Sigmoid colon (tissue), 7 donors: ENCODE results near the gene GRIP1. TPM values are rescaled to one million over a fixed set of nuclear protein-coding genes. Genes with fewer than 3 reads are reported as not detected.

ENCODE experiments used
- DNase-seq: peaks from one replicate; pipeline ENCODE4 v3.0.0-alpha.2; 2019
- H3K27ac ChIP-seq, 4 donors: fragments of 200-600 bp; sonication (generic); one replicate each; pipeline ENCODE4 v1.5.1; 2016 to 2019; ENCODE audit warnings: mild to moderate bottlenecking in 1 of 4
- H3K27me3 ChIP-seq, 3 donors: fragments of 200-600 bp; sonication (generic); one replicate each; pipeline ENCODE4 v1.5.1; 2019; ENCODE audit warnings: mild to moderate bottlenecking in 1 of 3
- H3K36me3 ChIP-seq, 4 donors: fragments of 200-600 bp; sonication (generic); one replicate each; pipeline ENCODE4 v1.5.1; 2016 to 2019
- H3K4me1 ChIP-seq, 4 donors: fragments of 200-600 bp; sonication (generic); one replicate each; pipeline ENCODE4 v1.5.1; 2017 to 2019
- H3K4me3 ChIP-seq, 4 donors: fragments of 200-600 bp; sonication (generic); one replicate each; pipeline ENCODE4 v1.5.1; 2017 to 2019; ENCODE audit warnings: mild to moderate bottlenecking in 2 of 4, moderate library complexity in 1 of 4
- H3K9me3 ChIP-seq, 4 donors: fragments of 200-600 bp in 3 of 4; sonication (generic) in 3 of 4; one replicate each; pipeline versions ENCODE4 v1.5.1 to v1.6.1; 2013 to 2019
- EP300 ChIP-seq, 4 donors: sonication (generic); formaldehyde crosslinking; IDR thresholded peaks; one replicate each; pipeline ENCODE4 v1.6.1; 2017; ENCODE audit warnings: antibody characterized with exemption in 4 of 4
- POLR2A ChIP-seq, 2 donors: fragments of 450-650 bp; IDR thresholded peaks; one replicate each; pipeline ENCODE4 v1.6.1; 2016; ENCODE audit warnings: antibody characterized with exemption in 2 of 2, mild to moderate bottlenecking in 2 of 2, moderate library complexity in 2 of 2
- POLR2AphosphoS5 ChIP-seq, 4 donors: sonication (generic); formaldehyde crosslinking; IDR thresholded peaks; one replicate each; pipeline ENCODE4 v1.6.1; 2017; ENCODE audit warnings: antibody characterized with exemption in 4 of 4
- WGBS, 2 donors: extraction: QIAGEN DNeasy Blood & Tissue Kit; methylation state at CpG; one replicate each; pipeline ENCODE4 v1.1.7; 2013; 5-methylcytosine and 5-hydroxymethylcytosine counted together
- intact Hi-C: fragments of 100-400 bp; cut with DNase I; formaldehyde crosslinking; loops from one replicate; pipeline ENCODE4 v1.15.1; 2023
- polyA plus RNA-seq, 3 donors: library from polyadenylated mRNA; stranded (reverse); fragments of 200-250 nt; gene quantifications; one replicate each; pipeline ENCODE4 v1.2.3, GENCODE V29; 2013
- total RNA-seq, 4 donors: library from RNA; depleted of rRNA; stranded (reverse); fragments of >200 nt; gene quantifications; one replicate each; pipeline ENCODE4 v1.1.0, GENCODE V29; 2016
- TF ChIP-seq, protein P1 (sequence below), 4 experiments: fragments of 450-650 bp in 3 of 4; fragments of 200-600 bp in 1 of 4; IDR thresholded peaks; one replicate each; pipeline ENCODE4 v1.5.1; 2016 to 2019; ENCODE audit warnings: antibody characterized with exemption in 4 of 4, mild to moderate bottlenecking in 3 of 4, moderate library complexity in 2 of 4
- donor health status: healthy with polysubstance abuse.
- donor health status: Bipolar disorder and iron deficiency.
- donor health status: healthy.

The GRIP1 gene
- total and polyA plus RNA-seq, 7 donors, result 0.46 to 14.0 (median 6.3) TPM

DNA sequence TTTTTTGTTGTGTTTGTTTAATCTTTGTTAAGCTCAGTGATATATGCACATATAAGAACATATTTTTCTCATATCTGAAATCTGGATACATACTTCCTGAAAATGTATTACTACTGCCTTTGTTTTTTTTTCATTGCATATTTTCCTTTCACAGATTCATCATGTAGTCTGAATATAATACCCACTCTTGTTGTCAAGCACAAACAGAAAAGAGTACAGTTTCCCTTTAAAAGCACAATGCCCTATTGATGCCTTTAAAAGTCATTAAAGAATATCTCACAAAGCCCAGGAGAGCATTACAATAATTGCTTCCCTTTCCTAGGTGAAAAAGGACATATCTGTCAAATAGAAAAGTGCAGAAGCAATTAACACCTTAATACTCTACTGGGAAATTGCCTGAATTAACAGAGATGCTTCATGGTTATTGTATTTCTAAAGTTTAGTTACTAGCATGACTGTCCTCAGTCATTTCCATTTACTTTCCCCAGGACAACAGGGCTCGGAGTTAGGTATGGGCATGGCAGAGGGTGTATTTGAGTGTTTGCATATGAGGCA is 107.4 kb downstream of the GRIP1 start:
- 89 to 90% methylated on average over 1 of the region's 1 CpG for WGBS, 2 donors
- TF ChIP-seq POLR2A (IDR thresholded peaks at IDR 0.05) (no peak), EP300 (IDR thresholded peaks at IDR 0.05) (no peak), POLR2AphosphoS5 (IDR thresholded peaks at IDR 0.05) (no peak)
- TF ChIP-seq, protein P1, sequence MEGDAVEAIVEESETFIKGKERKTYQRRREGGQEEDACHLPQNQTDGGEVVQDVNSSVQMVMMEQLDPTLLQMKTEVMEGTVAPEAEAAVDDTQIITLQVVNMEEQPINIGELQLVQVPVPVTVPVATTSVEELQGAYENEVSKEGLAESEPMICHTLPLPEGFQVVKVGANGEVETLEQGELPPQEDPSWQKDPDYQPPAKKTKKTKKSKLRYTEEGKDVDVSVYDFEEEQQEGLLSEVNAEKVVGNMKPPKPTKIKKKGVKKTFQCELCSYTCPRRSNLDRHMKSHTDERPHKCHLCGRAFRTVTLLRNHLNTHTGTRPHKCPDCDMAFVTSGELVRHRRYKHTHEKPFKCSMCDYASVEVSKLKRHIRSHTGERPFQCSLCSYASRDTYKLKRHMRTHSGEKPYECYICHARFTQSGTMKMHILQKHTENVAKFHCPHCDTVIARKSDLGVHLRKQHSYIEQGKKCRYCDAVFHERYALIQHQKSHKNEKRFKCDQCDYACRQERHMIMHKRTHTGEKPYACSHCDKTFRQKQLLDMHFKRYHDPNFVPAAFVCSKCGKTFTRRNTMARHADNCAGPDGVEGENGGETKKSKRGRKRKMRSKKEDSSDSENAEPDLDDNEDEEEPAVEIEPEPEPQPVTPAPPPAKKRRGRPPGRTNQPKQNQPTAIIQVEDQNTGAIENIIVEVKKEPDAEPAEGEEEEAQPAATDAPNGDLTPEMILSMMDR (IDR thresholded peaks at IDR 0.05), result no peak
- intact Hi-C loops, result no loop called here

DNA sequence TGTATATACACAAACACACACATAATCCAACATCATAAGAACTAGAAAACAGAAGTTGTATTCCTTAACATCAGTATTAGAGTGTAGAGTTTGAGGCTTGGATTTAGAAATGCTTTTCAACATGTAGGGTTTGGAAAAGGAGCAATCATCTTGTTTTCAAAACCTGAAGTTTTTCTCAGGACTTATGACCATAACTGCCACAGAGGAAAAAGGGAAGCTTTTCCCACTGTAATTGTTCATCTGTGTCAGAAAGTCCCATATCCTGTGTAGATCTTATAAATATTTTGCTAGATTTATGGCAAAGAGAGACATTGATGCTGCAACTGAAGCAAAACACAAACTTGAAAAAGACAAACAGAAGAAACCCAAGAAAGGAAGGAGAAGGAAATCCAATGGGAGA is 115.7 kb downstream of the GRIP1 start:
- intact Hi-C loops, result no loop called here
- Histone ChIP-seq H3K4me1 (no peaks in the 10 kb centered on the region), H3K9me3 (peaks cover 0 to 14% (median 7%) of the 10 kb centered on the region in 4 donors), H3K27ac (no peak overlapping the region), H3K27me3 (no peaks in the 10 kb centered on the region), H3K36me3 (no peaks in the 10 kb centered on the region), H3K4me3 (no peak overlapping the region)
- TF ChIP-seq POLR2A (IDR thresholded peaks at IDR 0.05), result no peak
- TF ChIP-seq, protein P1 (IDR thresholded peaks at IDR 0.05), result no peak
- no peak for TF ChIP-seq POLR2AphosphoS5 (IDR thresholded peaks at IDR 0.05)
- TF ChIP-seq EP300 (IDR thresholded peaks at IDR 0.05), result no peak
- DNase-seq, result no peak

More for the DNA sequence above, 107.4 kb downstream of the GRIP1 start:
- H3K36me3 ChIP-seq, result no peaks in the 10 kb centered on the region
- no peaks in the 10 kb centered on the region for H3K9me3 ChIP-seq
- no peaks in the 10 kb centered on the region for H3K27me3 ChIP-seq
- DNase-seq, result no peak
- H3K4me1 ChIP-seq, result no peaks in the 10 kb centered on the region
- no peak overlapping the region for H3K27ac ChIP-seq
- H3K4me3 ChIP-seq, result no peak overlapping the region

DNA sequence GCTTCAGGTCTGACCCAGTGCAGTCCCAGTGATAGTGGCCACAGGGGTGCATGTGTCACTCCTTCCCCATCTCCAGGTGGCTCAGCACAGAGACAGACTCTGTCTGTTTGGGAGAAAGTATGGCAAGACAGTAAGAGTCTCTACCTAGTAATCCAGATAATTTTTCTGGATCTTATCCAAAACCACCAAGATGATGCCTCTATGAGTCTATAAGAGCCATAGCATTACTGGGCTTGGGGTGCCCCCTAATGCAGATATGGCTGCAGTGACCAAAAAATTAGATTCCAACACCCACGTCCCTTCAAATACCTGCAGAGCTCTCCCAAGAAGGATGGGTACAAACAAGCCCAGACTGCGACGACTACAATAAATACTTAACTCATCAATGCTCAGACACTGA is 123.8 kb downstream of the GRIP1 start:
- Histone ChIP-seq H3K36me3 (no peaks in the 10 kb centered on the region), H3K9me3 (peaks cover 0 to 3% (median 0%) of the 10 kb centered on the region in 4 donors), H3K27me3 (no peaks in the 10 kb centered on the region), H3K4me1 (no peaks in the 10 kb centered on the region), H3K27ac (no peak overlapping the region), H3K4me3 (no peak overlapping the region)
- DNase-seq, result no peak
- TF ChIP-seq POLR2AphosphoS5 (IDR thresholded peaks at IDR 0.05) (no peak), EP300 (IDR thresholded peaks at IDR 0.05) (no peak), POLR2A (IDR thresholded peaks at IDR 0.05) (no peak)
- TF ChIP-seq, protein P1 (IDR thresholded peaks at IDR 0.05), result no peak
- intact Hi-C loops, result no loop called here
- 92 to 95% methylated on average over 3 of the region's 3 CpGs for WGBS, 2 donors

DNA sequence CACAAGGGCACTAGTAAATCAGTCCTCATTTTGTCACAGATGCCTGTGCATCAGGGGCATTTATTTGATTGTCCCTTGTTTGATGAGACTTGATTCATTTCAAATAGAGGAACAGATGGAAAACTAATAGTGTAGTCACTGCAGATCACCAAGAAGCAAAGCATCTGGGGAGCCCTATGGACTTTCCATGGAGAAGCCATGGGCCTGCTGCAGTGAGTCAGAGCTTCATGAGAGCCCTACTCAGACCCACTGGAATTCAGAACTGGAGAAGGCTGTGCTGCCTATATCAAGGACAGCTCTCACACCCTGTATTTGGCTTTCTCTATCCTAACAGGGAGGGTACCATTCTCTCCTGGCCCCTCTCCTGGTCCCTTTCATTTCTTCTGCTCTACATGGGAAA is 126.2 kb downstream of the GRIP1 start:
- no peak overlapping the region for H3K4me3 ChIP-seq
- H3K36me3 ChIP-seq, result no peaks in the 10 kb centered on the region
- no peaks in the 10 kb centered on the region for H3K4me1 ChIP-seq
- peaks cover 0 to 3% (median 0%) of the 10 kb centered on the region in 4 donors for H3K9me3 ChIP-seq
- H3K27me3 ChIP-seq, result no peaks in the 10 kb centered on the region
- TF ChIP-seq POLR2A (IDR thresholded peaks at IDR 0.05) (no peak), EP300 (IDR thresholded peaks at IDR 0.05) (no peak), POLR2AphosphoS5 (IDR thresholded peaks at IDR 0.05) (no peak)
- TF ChIP-seq, protein P1 (IDR thresholded peaks at IDR 0.05), result no peak
- no peak overlapping the region for H3K27ac ChIP-seq
- intact Hi-C loops, result no loop called here
- DNase-seq, result no peak

DNA sequence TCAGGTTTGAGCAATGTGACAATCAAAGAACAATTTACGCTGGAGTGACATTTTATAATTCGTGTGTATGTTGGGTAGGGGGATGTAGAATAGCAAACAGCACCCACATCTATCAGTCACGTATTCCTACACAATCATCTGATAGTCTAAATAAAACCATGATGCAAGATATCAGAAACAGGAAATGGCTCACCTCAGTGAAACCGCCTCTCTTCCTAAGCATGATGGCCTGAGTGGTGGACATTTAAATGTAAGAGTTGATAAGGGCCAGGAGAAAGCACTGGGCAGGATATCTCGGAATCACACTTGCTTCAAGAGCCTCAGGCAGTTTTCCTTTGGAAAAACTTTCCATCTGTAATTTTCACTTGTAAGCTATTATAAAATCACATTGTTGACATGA is 128.2 kb downstream of the GRIP1 start:
- no peak for TF ChIP-seq POLR2A (IDR thresholded peaks at IDR 0.05)
- Histone ChIP-seq H3K4me3 (no peak overlapping the region), H3K9me3 (no peaks in the 10 kb centered on the region), H3K36me3 (no peaks in the 10 kb centered on the region), H3K27ac (no peak overlapping the region), H3K4me1 (no peaks in the 10 kb centered on the region), H3K27me3 (no peaks in the 10 kb centered on the region)
- 85 to 92% methylated on average over 5 of the region's 5 CpGs for WGBS, 2 donors
- intact Hi-C loops, result no loop called here
- no peak for DNase-seq
